ENCODE data around the gene IL6ST.
"Not testable (repeated sequence)": the region's sequence is repeated elsewhere in the genome, so short reads cannot be mapped to it uniquely, and the experiment has no call there.

The IL6ST gene

GRCh38 chr5:55994495-55994997 lies at the start of gene IL6ST:
Gene IL6ST, minus strand, starts transcription at chr5:55994963. Its CDS starts 18,685 bp downstream, at chr5:55976278.
- no peak for DNase-seq

- DNase-seq = no peak
Observed at GRCh38 chr5:56039985-56040384, 45.2 kb upstream of the IL6ST start.

- not testable (repeated sequence) for DNase-seq
Observed at GRCh38 chr5:56038206-56038605, 43.4 kb upstream of the IL6ST start.

DNA sequence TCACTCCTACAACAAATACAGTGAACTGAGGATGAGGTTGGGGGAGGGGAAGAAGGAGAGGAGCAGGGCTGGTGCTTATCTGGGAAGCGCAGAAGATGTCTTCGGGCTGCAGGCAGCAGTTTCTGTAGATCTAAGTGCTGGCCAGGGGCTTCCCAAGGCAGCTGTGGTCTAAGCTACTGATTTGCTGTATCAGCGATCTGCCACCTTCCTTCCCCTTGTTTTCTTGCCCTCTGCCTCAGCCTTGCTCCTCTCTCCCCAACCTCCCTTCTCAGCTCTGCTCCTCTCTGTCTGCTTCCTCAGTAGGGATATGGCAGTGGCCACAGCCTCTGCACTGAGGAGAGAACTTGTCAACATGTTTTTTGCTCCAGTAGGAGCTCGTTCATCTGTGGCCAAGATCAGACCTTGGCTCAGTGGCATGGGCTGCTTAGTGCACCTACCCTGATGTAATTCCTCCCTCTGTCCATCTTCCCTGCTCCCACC lies 42.8 kb upstream of the IL6ST start:
- DNase-seq = no peak

GRCh38 chr5:56035394-56035793 lies 40.6 kb upstream of the IL6ST start:
- not testable (repeated sequence) for DNase-seq

- not testable (repeated sequence) for DNase-seq
Observed at GRCh38 chr5:56029871-56030630, 35.3 kb upstream of the IL6ST start.

- DNase-seq = no peak
Observed at GRCh38 chr5:56029457-56029856, 34.7 kb upstream of the IL6ST start.

DNA sequence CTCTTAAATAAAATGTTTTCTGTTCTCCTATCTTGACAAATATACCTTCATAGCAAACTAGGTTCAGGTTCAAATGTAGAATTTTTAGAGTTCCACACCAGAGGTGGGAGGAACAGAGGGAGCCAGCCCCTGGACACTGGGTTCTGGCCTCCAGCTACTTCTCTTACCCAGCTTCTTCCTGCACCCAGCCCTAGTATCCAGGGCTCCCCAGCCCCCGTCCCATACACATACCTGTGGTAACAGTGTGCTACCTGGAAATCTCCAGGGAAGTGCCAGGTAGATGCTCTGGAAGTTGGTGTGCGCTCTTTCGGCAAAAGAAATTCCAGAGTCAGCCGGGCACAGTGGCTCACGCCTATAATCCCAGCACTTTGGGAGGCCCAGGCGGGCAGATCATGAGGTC lies 33.9 kb upstream of the IL6ST start:
- DNase-seq = no peak

DNA sequence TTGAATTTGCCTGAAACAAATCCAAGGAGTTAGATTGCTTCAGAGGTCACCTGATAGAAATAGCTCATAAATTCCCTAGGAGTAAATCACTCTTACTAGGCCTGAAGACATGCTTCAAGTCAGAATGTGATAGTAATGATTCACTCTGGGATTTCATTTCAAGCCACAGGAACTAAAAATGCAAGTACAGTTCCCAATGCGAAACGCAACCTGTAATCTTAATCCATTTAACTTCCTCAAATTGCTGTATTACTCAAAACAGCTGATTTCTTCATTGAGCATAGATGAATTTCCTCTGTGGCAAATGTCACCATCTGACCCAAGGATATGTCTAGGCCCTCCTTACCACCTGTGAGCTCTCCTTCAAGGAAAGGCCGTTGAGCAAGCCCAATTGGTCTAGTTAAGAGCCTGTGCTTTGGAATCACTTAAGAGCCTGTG lies 32.1 kb upstream of the IL6ST start:
- no peak for DNase-seq

GRCh38 chr5:56025151-56025885 lies 30.6 kb upstream of the IL6ST start:
- DNase-seq = no peak

GRCh38 chr5:56024810-56025150 lies 30.0 kb upstream of the IL6ST start:
- DNase-seq = no peak

- no peak for DNase-seq
Observed at GRCh38 chr5:56023296-56023695, 28.5 kb upstream of the IL6ST start.

GRCh38 chr5:56019306-56020272 lies 24.8 kb upstream of the IL6ST start:
- no peak for DNase-seq

DNA sequence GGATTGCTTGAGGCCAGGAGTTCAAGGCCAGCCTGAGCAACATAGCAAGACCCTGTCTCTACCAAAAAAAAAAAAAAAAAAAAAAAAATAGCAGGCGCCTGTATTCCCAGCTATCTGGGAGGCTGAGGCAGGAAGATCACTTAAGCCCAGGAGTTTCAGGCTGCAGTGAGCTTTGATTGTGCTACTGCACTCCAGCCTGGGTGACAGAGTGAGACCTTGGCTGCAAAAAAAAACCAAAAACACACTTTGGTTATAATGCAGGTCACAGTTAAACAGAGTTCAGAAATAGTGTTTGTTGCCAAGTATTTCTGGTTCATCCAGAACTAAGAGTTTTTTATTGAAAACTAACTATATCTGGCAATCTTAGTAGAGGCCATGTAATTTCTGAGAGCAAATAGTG lies 24.1 kb upstream of the IL6ST start:
- DNase-seq = no peak

DNA sequence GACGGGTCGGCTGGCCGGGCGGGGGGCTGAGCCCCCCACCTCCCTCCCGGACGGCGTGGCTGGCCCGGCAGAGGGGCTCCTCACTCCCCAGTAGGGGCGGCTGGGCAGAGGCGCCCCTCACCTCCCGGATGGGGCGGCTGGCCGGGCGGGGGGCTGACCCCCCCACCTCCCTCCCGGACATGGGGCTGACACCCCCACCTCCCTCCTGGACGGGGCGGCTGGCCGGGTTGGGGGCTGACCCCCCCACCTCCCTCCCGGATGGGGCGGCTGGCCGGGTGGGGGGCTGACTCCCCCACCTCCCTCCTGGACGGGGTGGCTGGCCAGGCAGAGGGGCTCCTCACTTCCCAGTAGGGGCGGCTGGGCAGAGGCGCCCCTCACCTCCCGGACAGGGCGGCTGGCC lies 19.9 kb upstream of the IL6ST start:
- not testable (repeated sequence) for DNase-seq

DNA sequence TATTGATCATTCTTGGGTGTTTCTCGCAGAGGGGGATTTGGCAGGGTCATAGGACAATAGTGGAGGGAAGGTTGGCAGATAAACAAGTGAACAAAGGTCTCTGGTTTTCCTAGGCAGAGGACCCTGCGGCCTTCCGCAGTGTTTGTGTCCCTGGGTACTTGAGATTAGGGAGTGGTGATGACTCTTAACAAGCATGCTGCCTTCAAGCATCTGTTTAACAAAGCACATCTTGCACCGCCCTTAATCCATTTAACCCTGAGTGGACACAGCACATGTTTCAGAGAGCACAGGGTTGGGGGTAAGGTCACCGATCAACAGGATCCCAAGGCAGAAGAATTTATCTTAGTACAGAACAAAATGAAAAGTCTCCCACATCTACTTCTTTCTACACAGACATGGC lies 19.2 kb upstream of the IL6ST start:
- DNase-seq = not testable (repeated sequence)

DNA sequence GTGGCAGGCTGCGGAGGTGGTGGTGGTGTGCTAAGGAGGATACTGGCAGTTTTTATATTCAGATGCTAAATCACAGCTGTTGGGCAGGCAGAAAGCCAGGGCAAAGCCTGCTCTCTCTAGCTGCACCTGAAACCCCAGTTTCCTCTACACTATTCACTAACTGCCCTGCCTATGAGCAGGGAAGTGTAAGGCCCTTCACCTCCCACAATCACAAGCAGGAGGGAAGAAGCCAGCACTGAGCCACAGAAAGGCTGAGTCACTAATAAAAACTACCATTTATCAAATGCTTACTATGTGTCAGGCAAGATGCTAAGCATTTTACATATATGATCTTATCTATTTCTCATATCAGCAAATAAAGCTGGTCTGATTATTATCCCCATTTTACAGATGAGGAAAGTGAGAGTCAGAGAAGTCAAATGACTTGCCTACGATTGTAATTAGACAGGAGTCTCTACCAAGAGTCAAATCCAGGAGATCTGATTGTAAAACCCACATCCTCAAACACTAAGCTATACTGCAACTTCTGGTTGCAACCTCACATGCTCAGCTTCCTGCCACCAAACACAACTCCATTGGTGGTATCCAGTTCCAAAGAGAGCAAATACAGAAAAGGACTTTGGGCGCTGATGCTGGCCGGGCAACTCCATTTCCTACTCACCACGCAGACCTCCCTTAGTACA lies 17.7 kb upstream of the IL6ST start:
- DNase-seq = no peak

GRCh38 chr5:56011835-56012234 lies 17.1 kb upstream of the IL6ST start:
- DNase-seq = no peak

GRCh38 chr5:56010431-56010830 lies 15.7 kb upstream of the IL6ST start:
- no peak for DNase-seq

DNA sequence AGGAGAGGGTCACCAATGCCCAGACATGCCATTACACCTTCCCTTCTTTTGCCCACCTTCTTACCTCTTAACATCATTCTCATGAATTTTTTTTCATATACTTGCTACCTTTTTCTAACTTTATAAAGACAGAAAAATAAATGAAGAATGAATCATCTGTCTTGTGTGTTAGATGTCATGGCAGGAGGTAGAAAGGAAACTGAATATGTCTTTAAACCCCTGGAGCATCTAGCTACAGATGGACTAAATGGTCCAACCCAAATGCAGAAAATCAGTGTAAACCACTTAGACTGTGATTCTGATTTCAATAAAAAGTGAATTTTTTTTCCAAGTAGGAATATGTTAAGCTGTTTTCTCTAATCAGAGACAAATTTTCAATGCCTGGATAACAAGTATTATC lies 11.8 kb upstream of the IL6ST start:
- no peak for DNase-seq

DNA sequence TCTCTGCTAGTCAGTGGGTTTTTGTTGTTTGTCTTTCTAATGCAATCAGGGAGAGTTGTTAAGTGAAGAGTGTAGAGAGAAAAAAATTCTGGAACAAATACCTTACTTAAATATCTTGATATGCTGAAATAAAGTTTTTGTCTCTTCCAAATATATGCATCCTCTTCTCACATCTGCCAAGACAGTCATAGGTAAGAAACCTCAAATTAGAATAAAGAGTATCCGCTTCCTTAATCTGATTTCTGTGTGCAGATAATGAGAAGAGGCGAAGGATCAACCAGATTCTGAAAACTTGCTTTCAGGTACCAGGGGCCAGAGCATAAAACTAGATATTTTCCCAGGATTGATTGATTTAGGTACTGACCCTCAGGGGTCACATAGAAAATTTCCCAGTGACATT lies 11.3 kb upstream of the IL6ST start:
- no peak for DNase-seq

GRCh38 chr5:56004874-56005273 lies 10.1 kb upstream of the IL6ST start:
- no peak for DNase-seq

Data from NCI-H1105 (cell line).